Measurements from ENCODE around the gene CEP89.

CEP89 gene

DNA sequence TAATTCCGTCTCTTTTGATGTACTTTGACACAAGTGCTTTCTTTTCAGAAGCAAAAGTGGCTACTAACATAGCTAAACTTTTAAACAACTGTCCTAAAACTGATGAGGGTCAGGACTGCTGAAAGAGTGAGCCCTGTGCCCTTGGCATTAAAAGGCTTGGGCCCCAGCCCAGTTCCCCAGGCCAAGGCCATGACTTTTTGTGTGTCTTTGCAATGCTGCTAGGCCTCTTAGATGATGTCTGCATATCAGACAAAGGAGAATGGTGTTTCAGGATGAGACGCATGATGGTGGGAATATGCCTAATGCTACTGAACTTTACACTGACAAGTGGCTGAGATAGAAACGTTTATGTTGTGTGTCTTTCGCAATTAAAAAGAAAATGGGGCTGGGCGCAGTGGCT, 140.1 kb downstream of the CEP89 start:
- TF ChIP-seq, protein P1, sequence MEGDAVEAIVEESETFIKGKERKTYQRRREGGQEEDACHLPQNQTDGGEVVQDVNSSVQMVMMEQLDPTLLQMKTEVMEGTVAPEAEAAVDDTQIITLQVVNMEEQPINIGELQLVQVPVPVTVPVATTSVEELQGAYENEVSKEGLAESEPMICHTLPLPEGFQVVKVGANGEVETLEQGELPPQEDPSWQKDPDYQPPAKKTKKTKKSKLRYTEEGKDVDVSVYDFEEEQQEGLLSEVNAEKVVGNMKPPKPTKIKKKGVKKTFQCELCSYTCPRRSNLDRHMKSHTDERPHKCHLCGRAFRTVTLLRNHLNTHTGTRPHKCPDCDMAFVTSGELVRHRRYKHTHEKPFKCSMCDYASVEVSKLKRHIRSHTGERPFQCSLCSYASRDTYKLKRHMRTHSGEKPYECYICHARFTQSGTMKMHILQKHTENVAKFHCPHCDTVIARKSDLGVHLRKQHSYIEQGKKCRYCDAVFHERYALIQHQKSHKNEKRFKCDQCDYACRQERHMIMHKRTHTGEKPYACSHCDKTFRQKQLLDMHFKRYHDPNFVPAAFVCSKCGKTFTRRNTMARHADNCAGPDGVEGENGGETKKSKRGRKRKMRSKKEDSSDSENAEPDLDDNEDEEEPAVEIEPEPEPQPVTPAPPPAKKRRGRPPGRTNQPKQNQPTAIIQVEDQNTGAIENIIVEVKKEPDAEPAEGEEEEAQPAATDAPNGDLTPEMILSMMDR (IDR thresholded peaks at IDR 0.05; ENCODE audit: borderline replicate concordance, insufficient read depth, low read depth, low read length): no peak
- H3K4me3 ChIP-seq (ENCODE audit: low read depth, low read length): no peak overlapping the region

DNA sequence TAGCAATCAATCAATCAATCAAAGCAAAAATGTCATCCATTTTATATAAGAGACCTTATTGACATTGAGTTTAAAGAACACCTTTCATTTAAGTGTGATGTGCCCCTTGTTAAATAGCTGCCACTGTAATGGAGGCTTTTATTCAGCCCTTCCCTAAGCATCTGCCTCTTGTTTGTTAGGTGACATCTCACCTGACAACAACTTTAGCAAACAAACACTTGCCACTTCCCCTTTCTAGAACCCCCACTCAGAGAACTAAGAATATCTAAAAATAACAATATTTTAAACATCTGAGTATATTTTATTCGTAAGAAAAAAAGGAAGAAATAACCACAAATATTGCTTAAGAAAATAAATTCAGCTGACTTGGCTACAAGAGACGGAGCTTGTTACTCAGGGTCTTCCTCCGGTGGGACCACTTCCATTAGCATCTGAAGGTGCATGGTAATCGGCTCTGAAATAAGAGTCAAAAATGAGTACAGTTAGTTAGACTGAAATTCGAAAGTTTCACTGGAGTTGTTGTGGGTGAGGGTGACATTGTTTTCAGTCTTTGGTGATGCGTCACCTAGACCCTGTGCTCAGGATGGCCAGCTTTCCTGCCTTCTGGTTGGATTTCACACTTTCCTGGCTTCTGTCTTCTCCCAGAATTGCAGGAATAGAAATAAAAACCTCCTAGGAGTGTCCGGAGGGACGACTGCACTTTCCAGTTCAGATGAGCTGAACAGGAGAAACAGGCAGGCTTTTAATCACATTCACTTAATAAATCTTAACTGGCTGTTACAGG, 141.3 kb downstream of the CEP89 start:
- H3K4me3 ChIP-seq (ENCODE audit: low read depth, low read length): no peak overlapping the region
- TF ChIP-seq, protein P1 (IDR thresholded peaks at IDR 0.05; ENCODE audit: borderline replicate concordance, insufficient read depth, low read depth, low read length): no peak

DNA sequence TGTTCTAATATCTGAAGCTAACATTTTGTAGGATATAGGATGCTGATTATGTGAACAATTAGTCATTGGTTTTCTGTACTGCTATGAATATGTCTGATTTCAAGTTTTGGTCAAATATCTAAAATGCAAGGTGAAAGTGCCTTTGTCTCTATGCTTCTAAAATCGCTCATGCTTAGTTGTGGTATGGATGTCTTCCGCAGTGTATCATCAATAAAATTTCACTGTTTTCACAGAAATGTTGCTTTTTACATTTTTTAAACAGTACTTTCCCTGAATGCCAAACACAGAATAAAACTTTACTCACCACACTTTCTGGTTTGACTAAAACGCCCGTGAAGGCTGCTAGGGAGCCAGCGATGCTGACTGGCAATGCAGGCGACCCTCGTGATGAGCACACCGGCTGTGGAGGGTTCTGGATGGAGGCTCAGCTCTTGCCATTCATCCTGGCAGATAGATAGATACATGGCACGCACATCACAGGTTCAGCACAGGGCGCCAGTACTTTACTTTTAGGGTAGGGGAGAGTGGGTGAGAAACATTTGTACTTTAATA, 142.3 kb downstream of the CEP89 start:
- no peak overlapping the region for H3K4me3 ChIP-seq (ENCODE audit: low read depth, low read length)
- TF ChIP-seq, protein P1 (IDR thresholded peaks at IDR 0.05; ENCODE audit: borderline replicate concordance, insufficient read depth, low read depth, low read length): no peak

DNA sequence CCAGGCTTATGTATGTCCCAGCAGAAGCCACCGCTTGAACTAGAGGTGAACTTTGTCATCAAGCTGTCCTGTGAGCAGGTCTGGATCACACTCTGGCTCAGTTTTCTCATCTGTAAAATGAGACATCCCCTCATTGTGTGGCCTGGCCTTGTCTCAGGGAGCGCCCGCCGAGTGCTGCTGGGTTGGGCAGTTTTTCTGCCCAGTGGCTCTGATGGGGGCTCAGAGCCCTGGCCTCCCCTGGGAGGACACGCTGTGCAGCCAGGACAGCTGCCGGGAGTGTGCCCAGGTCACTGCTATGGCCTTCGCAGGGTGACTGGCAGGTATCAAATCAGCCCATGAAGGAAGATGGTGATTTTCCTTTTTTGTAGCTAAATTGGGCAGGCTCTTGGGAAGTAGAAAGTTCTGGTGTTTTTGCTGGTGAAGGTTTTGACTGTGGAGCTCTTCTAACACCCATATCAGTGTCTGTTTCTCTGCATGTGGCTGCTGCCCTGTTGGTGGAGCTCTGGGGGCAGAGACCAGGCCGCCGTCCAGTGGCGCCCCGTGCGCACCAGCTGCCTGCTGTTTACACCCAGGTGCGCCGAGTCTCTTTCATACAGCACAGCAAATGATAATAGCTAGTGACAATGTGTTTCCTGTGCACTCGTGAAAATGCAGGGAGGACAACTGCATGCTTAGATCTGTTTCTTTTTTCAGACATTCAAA, 143.0 kb downstream of the CEP89 start:
- TF ChIP-seq, protein P1 (IDR thresholded peaks at IDR 0.05; ENCODE audit: borderline replicate concordance, insufficient read depth, low read depth, low read length): no peak
- no peak overlapping the region for H3K4me3 ChIP-seq (ENCODE audit: low read depth, low read length)

DNA sequence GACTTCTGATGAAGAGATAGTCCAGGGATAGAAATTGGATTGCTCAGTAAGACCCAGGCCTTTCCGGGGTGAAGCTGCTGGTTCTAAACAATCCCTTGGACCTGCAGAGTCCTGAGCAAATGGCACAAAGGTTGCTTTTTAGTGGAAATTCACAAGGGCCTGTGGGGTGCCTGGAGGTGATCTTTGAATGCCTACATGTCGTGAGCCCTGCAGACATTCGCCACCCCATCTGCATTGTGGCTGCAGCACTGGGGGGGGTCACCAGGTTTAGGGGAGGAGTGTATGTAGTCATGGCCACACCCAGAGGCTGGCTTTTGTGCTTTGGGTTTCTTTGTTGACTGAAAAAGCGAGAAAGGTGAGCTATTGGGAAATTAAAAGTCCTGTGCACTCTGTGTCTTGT, 143.6 kb downstream of the CEP89 start:
- H3K4me3 ChIP-seq (ENCODE audit: low read depth, low read length): no peak overlapping the region
- TF ChIP-seq, protein P1 (IDR thresholded peaks at IDR 0.05; ENCODE audit: borderline replicate concordance, insufficient read depth, low read depth, low read length): no peak
